Endothelial cell of umbilical vein (primary cell): Measurements from ENCODE around the gene TM6SF1. TPM values are rescaled to one million over a fixed set of nuclear protein-coding genes. Genes with fewer than 3 reads are reported as not detected.
"Not testable (repeated sequence)": the region's sequence is repeated elsewhere in the genome, so short reads cannot be mapped to it uniquely, and the experiment has no call there.

Experiments
- BruUV-seq: library from RNA; stranded (reverse); fragments of 400-500 nt; replicated peaks from 2 replicates; lab custom pipeline; 2021; lab: Mats Ljungman, UMichigan
- CTCF ChIA-PET: fragments of 300-600, 350-600 bp; sonication (Branson Sonifier 250); formaldehyde crosslinking; loops from one replicate; lab custom pipeline; 2021; ENCODE audit warnings: antibody characterized with exemption, inconsistent platforms; lab: Charles Lee
- POLR2A ChIA-PET: fragments of 300-600, 350-600 bp; sonication (Branson Sonifier 250); formaldehyde crosslinking; loops from one replicate; lab custom pipeline; 2021; ENCODE audit warnings: antibody characterized with exemption, inconsistent platforms; lab: Charles Lee
- DNase-seq: peaks from one replicate; pipeline ENCODE4 v3.0.0-alpha.2; 2011; ENCODE audit warnings: low read depth, low spot score
- FAIRE-seq: peaks from 2 replicates; lab custom pipeline; 2011; peaks lifted over from hg19 to GRCh38; lab: Jason Lieb, UNC
- H2AFZ ChIP-seq: 2 replicates; pipeline ENCODE4 v1.6.0; 2012; ENCODE audit warnings: low read depth, low read length, control low read depth, inconsistent platforms
- H3K27ac ChIP-seq: 2 replicates; pipeline ENCODE4 v1.5.1; 2011; ENCODE audit warnings: low read depth, mild to moderate bottlenecking, control low read depth, low read length, moderate library complexity; ENCODE audit not compliant: insufficient read depth
- H3K27me3 ChIP-seq, 2 experiments: 2 replicates each; pipeline versions ENCODE4 v1.6.0 to v1.6.1; 2011; ENCODE audit warnings: low read length in 2 of 2, mixed read lengths in 1 of 2; ENCODE audit not compliant: control insufficient read depth in 2 of 2, insufficient read depth in 2 of 2
- H3K36me3 ChIP-seq, 2 experiments: 2 replicates in 1 of 2; 3 replicates in 1 of 2; pipeline ENCODE4 v1.5.1; 2011; ENCODE audit warnings: low read length in 2 of 2, mild to moderate bottlenecking in 1 of 2, moderate library complexity in 1 of 2; ENCODE audit not compliant: control insufficient read depth in 2 of 2, insufficient read depth in 2 of 2; ENCODE audit errors: extremely low read depth in 1 of 2
- H3K4me1 ChIP-seq: 3 replicates; pipeline ENCODE4 v1.5.1; 2011; ENCODE audit warnings: mild to moderate bottlenecking, low read length; ENCODE audit not compliant: control insufficient read depth, insufficient read depth; ENCODE audit errors: extremely low read depth
- H3K4me2 ChIP-seq: 2 replicates; pipeline ENCODE4 v1.6.1; 2011; ENCODE audit warnings: low read length, control low read depth, mixed read lengths; ENCODE audit not compliant: insufficient read depth
- H3K4me3 ChIP-seq, 3 experiments: fragments of 200-600 bp in 1 of 3; sonication (generic), shearing (Covaris generic) in 1 of 3; replicated peaks in 1 of 3; 2 replicates each; pipeline ENCODE4 v1.5.1; 2011 to 2016; ENCODE audit warnings: control low read depth in 3 of 3, low read length in 3 of 3, mild to moderate bottlenecking in 2 of 3, inconsistent platforms in 1 of 3, low read depth in 1 of 3, moderate library complexity in 1 of 3; ENCODE audit not compliant: insufficient read depth in 1 of 3
- H3K79me2 ChIP-seq: 2 replicates; pipeline ENCODE4 v1.6.0; 2012; ENCODE audit warnings: low read length, inconsistent platforms; ENCODE audit not compliant: control insufficient read depth, insufficient read depth
- H3K9ac ChIP-seq: replicated peaks from 2 replicates; pipeline ENCODE3; 2011; ENCODE audit warnings: low read length, control low read depth; ENCODE audit not compliant: insufficient read depth; ENCODE audit errors: extremely low read depth
- H3K9me1 ChIP-seq: replicated peaks from 3 replicates; pipeline ENCODE4 v1.6.0; 2011; ENCODE audit warnings: mild to moderate bottlenecking, low read length; ENCODE audit not compliant: control insufficient read depth, insufficient read depth; ENCODE audit errors: extremely low read depth
- H3K9me3 ChIP-seq: replicated peaks from 2 replicates; pipeline ENCODE4 v1.5.1; 2012; ENCODE audit warnings: low read length, inconsistent platforms; ENCODE audit not compliant: control insufficient read depth, insufficient read depth
- H4K20me1 ChIP-seq: replicated peaks from 2 replicates; pipeline ENCODE3; 2011; ENCODE audit warnings: mild to moderate bottlenecking, low read length; ENCODE audit not compliant: control insufficient read depth, insufficient read depth; ENCODE audit errors: extremely low read depth
- EZH2 ChIP-seq: IDR thresholded peaks from 2 replicates; pipeline ENCODE4 v1.6.1; 2012; ENCODE audit warnings: borderline replicate concordance, low read depth, mild to moderate bottlenecking, moderate library complexity, low read length, inconsistent platforms; ENCODE audit not compliant: severe bottlenecking
- FOS ChIP-seq: IDR thresholded peaks from 2 replicates; pipeline ENCODE4 v1.6.1; 2011; ENCODE audit warnings: mild to moderate bottlenecking, low read length, moderate library complexity, borderline replicate concordance; ENCODE audit not compliant: insufficient read depth
- GATA2 ChIP-seq: IDR thresholded peaks from 2 replicates; pipeline ENCODE4 v1.7.0; 2011; ENCODE audit warnings: low read depth, mild to moderate bottlenecking, moderate library complexity, mixed read lengths, low read length; ENCODE audit not compliant: insufficient read length, insufficient read depth
- JUN ChIP-seq: IDR thresholded peaks from 2 replicates; pipeline ENCODE4 v1.6.1; 2011; ENCODE audit warnings: borderline replicate concordance, low read depth; ENCODE audit not compliant: insufficient read length, insufficient read depth
- MYC ChIP-seq: IDR thresholded peaks from one replicate; pipeline ENCODE4 v1.6.1; 2011; ENCODE audit warnings: mild to moderate bottlenecking, low read depth, low read length
- POLR2A ChIP-seq: IDR thresholded peaks from 2 replicates; pipeline ENCODE4 v1.6.1; 2012; ENCODE audit warnings: low read depth, mild to moderate bottlenecking, control low read depth, low read length
- POLR2AphosphoS5 ChIP-seq: IDR thresholded peaks from 2 replicates; pipeline ENCODE4 v1.6.1; 2012; ENCODE audit warnings: low read depth, mild to moderate bottlenecking, control low read depth, low read length, moderate library complexity; ENCODE audit not compliant: insufficient read depth
- dilution Hi-C: fragments of 300-500 bp; cut with MboI; formaldehyde crosslinking; loops from one replicate; pipeline ENCODE4 v1.15.0; 2019; ENCODE audit warnings: low sequenced_read_pairs; ENCODE audit not compliant: extremely low pct_ligation_motif_present
- intact Hi-C: fragments of 100-400 bp; cut with micrococcal nuclease; formaldehyde crosslinking; loops from one replicate; pipeline ENCODE4 v1.10.0; 2022
- polyA plus RNA-seq, 4 experiments: library from polyadenylated mRNA; depleted of rRNA in 3 of 4; stranded (reverse) in 3 of 4; unstranded in 1 of 4; fragments of >200 nt; gene quantifications; 2 replicates each; pipeline versions ENCODE4 v1.2.1 to v1.2.3, GENCODE V29; 2011 to 2012; ENCODE audit warnings: missing spikeins in 1 of 4
- total RNA-seq: library from RNA; stranded (reverse); gene quantifications from 2 replicates; pipeline ENCODE4 v1.2.3, GENCODE V29; 2021
- TF ChIP-seq, protein P1 (sequence below): IDR thresholded peaks from 2 replicates; pipeline ENCODE4 v1.6.1; 2011; ENCODE audit not compliant: insufficient read depth, insufficient read length
- TF ChIP-seq, protein P2 (sequence below), 2 donors: IDR thresholded peaks; 1 replicate in 1 of 2; 2 replicates in 1 of 2; pipeline ENCODE4 v1.5.1; 2011; ENCODE audit warnings: low read length in 2 of 2, mild to moderate bottlenecking in 2 of 2, moderate library complexity in 2 of 2, control low read depth in 1 of 2, inconsistent platforms in 1 of 2, low read depth in 1 of 2; ENCODE audit not compliant: insufficient read depth in 1 of 2; ENCODE audit errors: extremely low read depth in 1 of 2

The TM6SF1 gene
- total and polyA plus RNA-seq, 2 donors (not counting 3 experiments of a cell fraction or from before 2014, with no cell fraction given), result 26.5 to 38.0 TPM

DNA sequence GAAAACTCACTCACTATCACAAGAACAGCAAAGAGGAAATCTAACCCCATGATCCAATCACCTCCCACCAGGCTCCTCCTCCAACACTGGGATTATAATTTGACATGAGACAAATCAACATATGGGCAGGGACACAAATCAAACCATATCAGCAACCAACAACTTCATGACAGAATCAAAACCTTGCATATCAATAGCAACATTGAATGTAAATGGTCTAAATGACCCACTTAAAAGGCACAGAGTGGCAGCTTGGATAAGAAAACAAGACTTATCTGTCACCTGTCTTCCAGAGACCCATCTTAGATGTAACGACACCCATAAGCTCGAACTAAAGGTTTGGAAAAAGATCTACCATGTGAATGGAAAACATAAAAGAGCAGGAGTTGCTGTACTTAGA lies 59.4 kb downstream of the TM6SF1 start:
- TF ChIP-seq MYC, result no peak
- no peak for TF ChIP-seq POLR2AphosphoS5
- TF ChIP-seq, protein P1, sequence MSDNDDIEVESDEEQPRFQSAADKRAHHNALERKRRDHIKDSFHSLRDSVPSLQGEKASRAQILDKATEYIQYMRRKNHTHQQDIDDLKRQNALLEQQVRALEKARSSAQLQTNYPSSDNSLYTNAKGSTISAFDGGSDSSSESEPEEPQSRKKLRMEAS, result no peak
- no peak for TF ChIP-seq GATA2
- no peak for TF ChIP-seq FOS
- TF ChIP-seq JUN, result no peak
- TF ChIP-seq, protein P2, sequence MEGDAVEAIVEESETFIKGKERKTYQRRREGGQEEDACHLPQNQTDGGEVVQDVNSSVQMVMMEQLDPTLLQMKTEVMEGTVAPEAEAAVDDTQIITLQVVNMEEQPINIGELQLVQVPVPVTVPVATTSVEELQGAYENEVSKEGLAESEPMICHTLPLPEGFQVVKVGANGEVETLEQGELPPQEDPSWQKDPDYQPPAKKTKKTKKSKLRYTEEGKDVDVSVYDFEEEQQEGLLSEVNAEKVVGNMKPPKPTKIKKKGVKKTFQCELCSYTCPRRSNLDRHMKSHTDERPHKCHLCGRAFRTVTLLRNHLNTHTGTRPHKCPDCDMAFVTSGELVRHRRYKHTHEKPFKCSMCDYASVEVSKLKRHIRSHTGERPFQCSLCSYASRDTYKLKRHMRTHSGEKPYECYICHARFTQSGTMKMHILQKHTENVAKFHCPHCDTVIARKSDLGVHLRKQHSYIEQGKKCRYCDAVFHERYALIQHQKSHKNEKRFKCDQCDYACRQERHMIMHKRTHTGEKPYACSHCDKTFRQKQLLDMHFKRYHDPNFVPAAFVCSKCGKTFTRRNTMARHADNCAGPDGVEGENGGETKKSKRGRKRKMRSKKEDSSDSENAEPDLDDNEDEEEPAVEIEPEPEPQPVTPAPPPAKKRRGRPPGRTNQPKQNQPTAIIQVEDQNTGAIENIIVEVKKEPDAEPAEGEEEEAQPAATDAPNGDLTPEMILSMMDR (IDR thresholded peaks at IDR 0.05; ENCODE audit: extremely low read depth in 1 of 2, insufficient read depth in 1 of 2, low read depth in 1 of 2, low read length in 2 of 2), result no peak
- no peak for TF ChIP-seq POLR2A
- TF ChIP-seq EZH2, result no peak
- Histone ChIP-seq H3K79me2 (peaks cover 81% of the 10 kb centered on the region), H3K4me3 (no peak overlapping the region), H3K27ac (no peak overlapping the region), H3K4me2 (no peak overlapping the region), H4K20me1 (peaks cover 3% of the 10 kb centered on the region), H3K9me3 (no peaks in the 10 kb centered on the region), H3K9me1 (no peaks in the 10 kb centered on the region), H3K9ac (no peak overlapping the region), H2AFZ (no peak overlapping the region), H3K36me3 (peaks cover 0 to 3% of the 10 kb centered on the region in 2 experiments), H3K27me3 (no peaks in the 10 kb centered on the region), H3K4me1 (peaks cover 41% of the 10 kb centered on the region)
- no peak for FAIRE-seq
- no TSS peak for BruUV-seq
- no peak for DNase-seq
- ChIA-PET POLR2A (no interaction called here), CTCF (no interaction called here)
- intact Hi-C loops (no loop called here), dilution Hi-C loops (no loop called here)

DNA sequence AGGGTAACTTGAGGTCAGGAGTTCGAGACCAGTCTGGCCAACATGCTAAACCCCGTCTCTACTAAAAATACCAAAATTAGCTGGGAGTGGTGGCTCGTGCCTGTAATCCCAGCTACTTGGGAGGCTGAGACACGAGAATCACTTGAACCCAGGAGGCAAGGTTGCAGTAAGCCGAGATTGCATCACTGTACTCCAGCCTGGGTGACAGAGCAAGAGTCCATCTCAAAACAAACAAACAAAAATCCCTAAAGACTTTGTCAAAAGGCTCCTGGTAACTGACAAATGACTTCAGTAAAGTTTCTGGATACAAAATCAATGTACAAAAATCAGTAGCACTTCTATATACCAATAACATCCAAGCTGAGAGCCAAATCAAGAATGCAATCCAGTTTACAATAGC lies 62.1 kb downstream of the TM6SF1 start:
- H3K36me3 ChIP-seq, BruUV-seq, H3K9me1 ChIP-seq, H3K4me3 ChIP-seq, H4K20me1 ChIP-seq, POLR2A ChIA-PET, H3K4me2 ChIP-seq, dilution Hi-C loops, CTCF ChIA-PET, FAIRE-seq, H3K9me3 ChIP-seq, intact Hi-C loops, DNase-seq, H2AFZ ChIP-seq, H3K27me3 ChIP-seq, H3K27ac ChIP-seq, H3K9ac ChIP-seq: not testable (repeated sequence)
- Histone ChIP-seq H3K79me2 (peaks cover 91% of the 10 kb centered on the region), H3K4me1 (peaks cover 24% of the 10 kb centered on the region)
